ENCODE results near the gene FAM120A. TPM values are rescaled to one million over a fixed set of nuclear protein-coding genes. Genes with fewer than 3 reads are reported as not detected.

The FAM120A gene
- total RNA-seq, 1 experiment from 2014 or later, result 98.2 TPM

DNA sequence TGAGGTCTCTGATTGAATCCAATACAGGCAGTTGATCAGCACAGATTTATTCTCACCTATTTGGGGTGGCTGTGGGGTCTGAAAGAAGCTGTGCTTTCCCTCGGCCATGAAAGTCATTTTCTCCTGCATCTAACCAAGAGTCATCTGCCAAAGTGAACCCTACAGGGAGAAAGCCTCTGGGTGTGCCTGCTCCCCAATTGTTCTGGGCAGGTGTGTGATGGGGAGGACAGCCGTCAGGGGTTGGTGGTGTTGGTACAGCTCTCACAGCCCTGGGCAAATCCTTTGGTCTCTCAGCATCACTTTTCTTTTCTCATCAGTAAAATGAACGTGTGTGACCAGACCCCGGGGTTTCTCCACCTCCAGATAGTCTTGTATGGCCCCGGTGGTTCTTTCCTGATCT, 127.4 kb downstream of the FAM120A start:
- CTCF ChIA-PET, result no interaction called here
- TF ChIP-seq, protein P1, sequence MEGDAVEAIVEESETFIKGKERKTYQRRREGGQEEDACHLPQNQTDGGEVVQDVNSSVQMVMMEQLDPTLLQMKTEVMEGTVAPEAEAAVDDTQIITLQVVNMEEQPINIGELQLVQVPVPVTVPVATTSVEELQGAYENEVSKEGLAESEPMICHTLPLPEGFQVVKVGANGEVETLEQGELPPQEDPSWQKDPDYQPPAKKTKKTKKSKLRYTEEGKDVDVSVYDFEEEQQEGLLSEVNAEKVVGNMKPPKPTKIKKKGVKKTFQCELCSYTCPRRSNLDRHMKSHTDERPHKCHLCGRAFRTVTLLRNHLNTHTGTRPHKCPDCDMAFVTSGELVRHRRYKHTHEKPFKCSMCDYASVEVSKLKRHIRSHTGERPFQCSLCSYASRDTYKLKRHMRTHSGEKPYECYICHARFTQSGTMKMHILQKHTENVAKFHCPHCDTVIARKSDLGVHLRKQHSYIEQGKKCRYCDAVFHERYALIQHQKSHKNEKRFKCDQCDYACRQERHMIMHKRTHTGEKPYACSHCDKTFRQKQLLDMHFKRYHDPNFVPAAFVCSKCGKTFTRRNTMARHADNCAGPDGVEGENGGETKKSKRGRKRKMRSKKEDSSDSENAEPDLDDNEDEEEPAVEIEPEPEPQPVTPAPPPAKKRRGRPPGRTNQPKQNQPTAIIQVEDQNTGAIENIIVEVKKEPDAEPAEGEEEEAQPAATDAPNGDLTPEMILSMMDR (IDR thresholded peaks at IDR 0.05; ENCODE audit: unreplicated experiment), result no peak
- Mint-ChIP-seq H3K4me1 (ENCODE audit: low read depth, unreplicated experiment) (no peaks in the 10 kb centered on the region), H3K9me3 (ENCODE audit: low read depth, unreplicated experiment) (no peaks in the 10 kb centered on the region), H3K27ac (ENCODE audit: unreplicated experiment) (no peak overlapping the region), H3K27me3 (ENCODE audit: unreplicated experiment) (no peaks in the 10 kb centered on the region), H3K4me3 (ENCODE audit: low read depth, unreplicated experiment) (no peak overlapping the region), H3K36me3 (ENCODE audit: insufficient read depth, unreplicated experiment) (peaks cover 19% of the 10 kb centered on the region)
- intact Hi-C loops (cut with micrococcal nuclease; ENCODE audit: unreplicated experiment), result no loop called here
- no TSS peak for BruUV-seq (replicated peaks)
- no peak for DNase-seq

DNA sequence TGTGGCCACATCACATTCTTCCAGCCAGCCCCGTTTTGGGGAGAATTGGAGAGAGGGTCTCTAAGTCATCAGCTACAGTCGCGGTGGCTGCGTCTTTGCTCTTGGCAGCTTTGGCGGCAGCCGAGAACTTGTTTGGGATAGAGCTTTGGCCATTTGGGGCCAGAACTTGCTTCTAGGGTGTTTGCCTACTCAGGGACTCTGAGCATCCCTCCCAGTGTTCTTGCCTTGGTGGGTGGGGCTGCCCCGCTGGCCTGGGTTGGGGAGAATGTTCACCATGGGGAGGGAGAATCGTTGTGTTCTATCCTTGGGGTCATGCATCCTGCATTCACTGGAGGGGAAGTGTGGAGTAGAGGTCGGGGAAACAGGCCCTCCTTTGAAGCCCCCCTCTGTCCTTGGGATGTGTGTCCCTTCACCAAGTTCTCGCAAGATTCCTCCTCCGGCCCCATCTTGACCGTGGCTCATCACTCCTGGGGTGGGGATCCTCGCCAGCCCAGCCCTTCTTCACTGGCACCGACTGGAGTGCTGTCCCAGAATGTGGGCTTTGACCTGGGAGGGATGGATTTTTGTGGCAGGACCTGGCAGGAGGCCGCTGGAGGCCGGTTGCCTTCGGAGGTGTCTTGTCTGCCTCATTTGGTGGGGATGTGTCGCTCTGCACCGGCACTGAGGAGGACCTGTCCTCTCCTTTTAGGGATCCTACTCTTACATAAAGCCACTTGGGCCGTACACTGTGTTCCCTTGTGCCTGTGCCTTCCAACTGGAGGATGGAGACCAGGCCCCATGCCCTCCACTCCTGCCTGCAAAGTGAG, 128.4 kb downstream of the FAM120A start:
- Mint-ChIP-seq H3K27ac (ENCODE audit: unreplicated experiment) (no peak overlapping the region), H3K36me3 (ENCODE audit: insufficient read depth, unreplicated experiment) (peaks cover 19% of the 10 kb centered on the region), H3K4me1 (ENCODE audit: low read depth, unreplicated experiment) (no peaks in the 10 kb centered on the region), H3K27me3 (ENCODE audit: unreplicated experiment) (no peaks in the 10 kb centered on the region), H3K9me3 (ENCODE audit: low read depth, unreplicated experiment) (peaks cover 3% of the 10 kb centered on the region), H3K4me3 (ENCODE audit: low read depth, unreplicated experiment) (no peak overlapping the region)
- no TSS peak for BruUV-seq (replicated peaks)
- CTCF ChIA-PET, result no interaction called here
- TF ChIP-seq, protein P1 (IDR thresholded peaks at IDR 0.05; ENCODE audit: unreplicated experiment), result no peak
- intact Hi-C loops (cut with micrococcal nuclease; ENCODE audit: unreplicated experiment), result no loop called here
- no peak for DNase-seq

DNA sequence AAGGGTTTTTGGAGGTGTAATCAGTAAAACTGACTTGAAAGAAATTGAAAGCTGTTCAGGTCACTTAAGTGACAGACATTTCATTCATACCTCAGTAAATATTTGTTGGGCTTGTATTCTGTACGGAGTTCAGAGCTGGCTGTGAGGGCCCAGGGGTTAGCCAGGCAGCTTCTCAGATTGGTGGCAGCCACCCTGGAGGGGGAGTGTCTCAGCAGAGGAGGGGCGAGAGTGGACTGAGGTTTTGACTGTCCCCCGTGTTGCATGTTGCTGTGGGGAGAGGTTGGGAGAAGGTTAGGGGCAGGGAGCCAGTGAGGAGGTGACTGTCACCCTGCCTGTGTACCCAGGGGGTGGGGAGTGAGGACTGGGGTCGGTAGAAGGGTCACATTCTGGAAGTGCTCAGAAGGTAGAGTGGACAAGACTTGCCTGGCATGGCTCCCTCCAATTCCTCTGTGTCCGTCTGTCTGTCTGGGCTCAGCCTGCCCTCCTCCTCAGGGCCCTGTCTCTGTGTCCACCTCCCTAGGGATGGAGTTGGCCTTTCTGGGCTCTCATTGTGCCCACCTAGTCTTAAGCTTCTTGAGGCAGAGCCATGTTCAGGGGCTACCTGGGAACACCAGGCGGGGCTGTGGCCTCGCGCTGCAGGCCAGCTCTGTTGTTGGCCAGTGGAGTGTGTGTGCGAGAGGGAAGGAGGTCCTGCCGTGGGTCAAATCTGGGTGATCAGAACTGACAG, 129.3 kb downstream of the FAM120A start:
- H3K4me1 Mint-ChIP-seq (ENCODE audit: low read depth, unreplicated experiment), result no peaks in the 10 kb centered on the region
- intact Hi-C loops (cut with micrococcal nuclease; ENCODE audit: unreplicated experiment), result no loop called here
- peaks cover 3% of the 10 kb centered on the region for H3K9me3 Mint-ChIP-seq (ENCODE audit: low read depth, unreplicated experiment)
- no peak overlapping the region for H3K4me3 Mint-ChIP-seq (ENCODE audit: low read depth, unreplicated experiment)
- TF ChIP-seq, protein P1 (IDR thresholded peaks at IDR 0.05; ENCODE audit: unreplicated experiment), result no peak
- H3K27ac Mint-ChIP-seq (ENCODE audit: unreplicated experiment), result no peak overlapping the region
- BruUV-seq (replicated peaks), result no TSS peak
- H3K27me3 Mint-ChIP-seq (ENCODE audit: unreplicated experiment), result no peaks in the 10 kb centered on the region
- no peak for DNase-seq
- CTCF ChIA-PET, result no interaction called here
- peaks cover 15% of the 10 kb centered on the region for H3K36me3 Mint-ChIP-seq (ENCODE audit: insufficient read depth, unreplicated experiment)

DNA sequence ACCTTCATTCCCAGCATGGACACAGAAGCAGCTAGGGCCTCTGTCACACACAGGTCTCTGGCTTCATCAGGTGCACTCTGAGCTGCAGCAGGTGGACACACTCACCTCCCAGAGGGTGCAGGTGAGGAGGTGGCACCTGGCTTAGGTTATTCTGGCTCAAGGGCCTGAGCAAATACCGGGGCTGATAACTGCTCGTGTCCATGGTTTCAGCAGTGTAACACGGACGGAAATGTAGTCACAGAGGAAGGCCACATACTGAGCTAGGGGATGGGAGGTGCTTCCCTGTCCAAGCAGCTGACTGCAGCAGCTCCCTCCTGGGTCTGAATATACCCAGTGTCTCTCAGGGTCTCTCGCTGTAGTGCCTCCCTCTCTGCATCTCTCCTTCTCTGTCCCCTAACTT, 130.6 kb downstream of the FAM120A start:
- CTCF ChIA-PET, result no interaction called here
- intact Hi-C loops (cut with micrococcal nuclease; ENCODE audit: unreplicated experiment), result no loop called here
- Mint-ChIP-seq H3K4me3 (ENCODE audit: low read depth, unreplicated experiment) (no peak overlapping the region), H3K36me3 (ENCODE audit: insufficient read depth, unreplicated experiment) (peaks cover 9% of the 10 kb centered on the region), H3K9me3 (ENCODE audit: low read depth, unreplicated experiment) (peaks cover 3% of the 10 kb centered on the region), H3K27ac (ENCODE audit: unreplicated experiment) (no peak overlapping the region), H3K27me3 (ENCODE audit: unreplicated experiment) (no peaks in the 10 kb centered on the region), H3K4me1 (ENCODE audit: low read depth, unreplicated experiment) (no peaks in the 10 kb centered on the region)
- TF ChIP-seq, protein P1 (IDR thresholded peaks at IDR 0.05; ENCODE audit: unreplicated experiment), result no peak
- no peak for DNase-seq
- no TSS peak for BruUV-seq (replicated peaks)
